Fibroblast of lung (primary cell): ENCODE results near the gene NAA35. TPM values are rescaled to one million over a fixed set of nuclear protein-coding genes. Genes with fewer than 3 reads are reported as not detected.

Experiments
- DNase-seq, 2 donors: peaks; one replicate each; pipeline versions ENCODE4 v3.0.0 to v3.0.0-alpha.2; 2010; ENCODE audit warnings: low read depth in 2 of 2
- H2AFZ ChIP-seq: 2 replicates; pipeline ENCODE4 v1.5.1; 2012; ENCODE audit warnings: low read length, control low read depth, inconsistent platforms
- H3K27ac ChIP-seq: 2 replicates; pipeline ENCODE4 v1.5.1; 2011; ENCODE audit warnings: low read length, control low read depth; ENCODE audit not compliant: insufficient read depth
- H3K27me3 ChIP-seq: 2 replicates; pipeline ENCODE4 v1.5.1; 2011; ENCODE audit warnings: mild to moderate bottlenecking, low read length; ENCODE audit not compliant: control insufficient read depth, insufficient read depth
- H3K36me3 ChIP-seq: 2 replicates; pipeline ENCODE4 v1.5.1; 2011; ENCODE audit warnings: low read length; ENCODE audit not compliant: control insufficient read depth, insufficient read depth
- H3K4me1 ChIP-seq: 2 replicates; pipeline ENCODE4 v1.5.1; 2011; ENCODE audit warnings: low read length; ENCODE audit not compliant: control insufficient read depth, insufficient read depth; ENCODE audit errors: extremely low read depth
- H3K4me2 ChIP-seq: 2 replicates; pipeline ENCODE4 v1.5.1; 2011; ENCODE audit warnings: low read length, control low read depth; ENCODE audit not compliant: insufficient read depth; ENCODE audit errors: extremely low read depth
- H3K4me3 ChIP-seq, 4 experiments: fragments of 200-600 bp in 1 of 4; sonication (generic) in 1 of 4; replicated peaks in 1 of 4; 2 replicates each; pipeline ENCODE4 v1.5.1; 2011 to 2016; ENCODE audit warnings: low read length in 4 of 4, low read depth in 3 of 4, mild to moderate bottlenecking in 3 of 4, control low read depth in 2 of 4, inconsistent platforms in 1 of 4, mixed read lengths in 1 of 4; ENCODE audit not compliant: insufficient read depth in 1 of 4; ENCODE audit errors: control extremely low read depth in 1 of 4
- H3K79me2 ChIP-seq: 2 replicates; pipeline ENCODE4 v1.5.1; 2012; ENCODE audit warnings: mild to moderate bottlenecking, low read length, inconsistent platforms; ENCODE audit not compliant: control insufficient read depth, insufficient read depth
- H3K9ac ChIP-seq: 2 replicates; pipeline ENCODE4 v1.5.1; 2011; ENCODE audit warnings: mild to moderate bottlenecking, low read length, control low read depth; ENCODE audit not compliant: insufficient read depth
- H3K9me3 ChIP-seq: 2 replicates; pipeline ENCODE4 v1.5.1; 2012; ENCODE audit warnings: low read depth, low read length; ENCODE audit not compliant: control insufficient read depth, insufficient read depth
- H4K20me1 ChIP-seq: 2 replicates; pipeline ENCODE4 v1.5.1; 2011; ENCODE audit warnings: low read length; ENCODE audit not compliant: control insufficient read depth, insufficient read depth; ENCODE audit errors: extremely low read depth
- EZH2 ChIP-seq: IDR thresholded peaks from 2 replicates; pipeline ENCODE4 v1.5.1; 2012; ENCODE audit warnings: low read length, control low read depth, mild to moderate bottlenecking; ENCODE audit errors: missing control alignments
- polyA plus RNA-seq, 2 donors: library from polyadenylated mRNA; depleted of rRNA in 1 of 2; stranded (reverse) in 1 of 2; unstranded in 1 of 2; fragments of >200 nt; gene quantifications; 2 replicates each; pipeline ENCODE4 v1.2.1, GENCODE V29; 2011 to 2012; ENCODE audit warnings: missing spikeins in 1 of 2
- total RNA-seq: library from RNA; depleted of rRNA; stranded (reverse); fragments of >200 nt; gene quantifications from 2 replicates; pipeline ENCODE4 v1.2.1, GENCODE V29; 2014
- TF ChIP-seq, protein P1 (sequence below), 2 donors: IDR thresholded peaks in 1 of 2; conservative IDR thresholded peaks in 1 of 2; 1 replicate in 1 of 2; 2 replicates in 1 of 2; pipeline ENCODE4 v1.5.1; 2011 to 2012; ENCODE audit warnings: low read length in 2 of 2, control low read depth in 1 of 2, inconsistent platforms in 1 of 2, low read depth in 1 of 2, mild to moderate bottlenecking in 1 of 2

The NAA35 gene
- total and polyA plus RNA-seq, 2 donors (not counting 1 experiment from before 2014, with no cell fraction given): 20.5 to 23.5 TPM

DNA sequence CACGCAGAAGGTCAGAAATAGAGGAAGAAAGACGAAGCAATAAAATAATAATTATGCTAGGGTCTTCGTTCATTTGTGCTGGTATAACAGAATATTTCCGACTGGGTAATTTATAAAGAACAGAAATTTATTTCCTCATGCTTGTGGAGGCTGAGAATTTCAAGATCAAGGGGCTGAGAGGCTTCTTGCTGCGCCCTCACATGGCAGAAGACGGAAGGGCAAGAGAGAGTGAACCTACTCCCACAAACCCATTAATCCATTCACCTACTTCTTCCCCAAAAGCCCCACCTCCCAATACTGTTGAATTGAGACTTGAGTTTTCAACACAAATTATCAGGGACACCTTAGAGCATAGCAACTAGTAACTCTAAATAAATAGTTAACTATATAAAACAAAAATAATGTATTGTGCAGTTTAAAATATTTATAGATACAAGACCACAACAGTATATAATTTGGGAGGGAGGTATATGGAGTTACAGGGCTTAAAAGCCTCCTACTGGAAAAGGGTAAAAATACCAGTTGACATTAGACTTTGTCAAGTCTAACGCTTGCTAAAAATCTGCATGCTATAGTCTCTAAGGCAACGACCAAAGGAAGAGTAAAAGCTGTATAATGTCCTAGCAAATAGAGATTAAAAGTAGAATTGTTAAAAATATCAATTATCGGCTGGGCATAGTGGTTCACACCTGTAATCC lies 40.3 kb upstream of the NAA35 start:
- Histone ChIP-seq H3K4me1 (no peaks in the 10 kb centered on the region), H2AFZ (no peak overlapping the region)

DNA sequence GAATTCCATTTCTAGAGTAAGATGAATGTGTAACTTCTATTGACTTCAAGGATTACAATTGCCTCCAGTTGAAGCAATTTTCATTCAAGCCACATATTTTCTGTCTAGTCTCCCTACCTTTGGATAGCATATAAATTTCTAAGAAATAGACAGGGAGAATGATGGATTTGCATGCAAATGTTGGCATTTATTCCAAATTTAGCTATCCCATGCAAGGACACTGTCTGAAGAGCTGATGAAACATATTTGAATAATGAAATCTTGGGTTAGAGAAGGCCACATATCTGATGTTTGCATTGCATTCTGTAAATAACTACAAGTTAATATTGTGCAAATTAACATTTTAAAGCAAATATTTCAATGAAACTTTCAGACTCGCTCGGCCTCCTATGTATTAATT lies 36.0 kb upstream of the NAA35 start:
- Histone ChIP-seq H3K36me3 (no peaks in the 10 kb centered on the region), H3K4me1 (no peaks in the 10 kb centered on the region)
- TF ChIP-seq, protein P1, sequence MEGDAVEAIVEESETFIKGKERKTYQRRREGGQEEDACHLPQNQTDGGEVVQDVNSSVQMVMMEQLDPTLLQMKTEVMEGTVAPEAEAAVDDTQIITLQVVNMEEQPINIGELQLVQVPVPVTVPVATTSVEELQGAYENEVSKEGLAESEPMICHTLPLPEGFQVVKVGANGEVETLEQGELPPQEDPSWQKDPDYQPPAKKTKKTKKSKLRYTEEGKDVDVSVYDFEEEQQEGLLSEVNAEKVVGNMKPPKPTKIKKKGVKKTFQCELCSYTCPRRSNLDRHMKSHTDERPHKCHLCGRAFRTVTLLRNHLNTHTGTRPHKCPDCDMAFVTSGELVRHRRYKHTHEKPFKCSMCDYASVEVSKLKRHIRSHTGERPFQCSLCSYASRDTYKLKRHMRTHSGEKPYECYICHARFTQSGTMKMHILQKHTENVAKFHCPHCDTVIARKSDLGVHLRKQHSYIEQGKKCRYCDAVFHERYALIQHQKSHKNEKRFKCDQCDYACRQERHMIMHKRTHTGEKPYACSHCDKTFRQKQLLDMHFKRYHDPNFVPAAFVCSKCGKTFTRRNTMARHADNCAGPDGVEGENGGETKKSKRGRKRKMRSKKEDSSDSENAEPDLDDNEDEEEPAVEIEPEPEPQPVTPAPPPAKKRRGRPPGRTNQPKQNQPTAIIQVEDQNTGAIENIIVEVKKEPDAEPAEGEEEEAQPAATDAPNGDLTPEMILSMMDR (conservative IDR thresholded peaks at IDR 0.05 in 1 of 2, IDR thresholded peaks at IDR 0.05 in 1 of 2; ENCODE audit: low read depth in 1 of 2, low read length in 2 of 2): no peak
- TF ChIP-seq EZH2: no peak

More for the DNA sequence above, 40.3 kb upstream of the NAA35 start:
- peak; percentile 15 to 47 for DNase-seq
- H3K27ac ChIP-seq: no peak overlapping the region
- no peaks in the 10 kb centered on the region for H4K20me1 ChIP-seq
- H3K4me2 ChIP-seq: no peak overlapping the region
- H3K27me3 ChIP-seq: no peaks in the 10 kb centered on the region
- TF ChIP-seq, protein P1 (conservative IDR thresholded peaks at IDR 0.05 in 1 of 2, IDR thresholded peaks at IDR 0.05 in 1 of 2; ENCODE audit: low read depth in 1 of 2, low read length in 2 of 2): peak; percentile 35 to 87
- no peak for TF ChIP-seq EZH2
- H3K9ac ChIP-seq: no peak overlapping the region
- H3K4me3 ChIP-seq: no peak overlapping the region
- H3K79me2 ChIP-seq: no peaks in the 10 kb centered on the region
- no peaks in the 10 kb centered on the region for H3K9me3 ChIP-seq
- H3K36me3 ChIP-seq: no peaks in the 10 kb centered on the region

DNA sequence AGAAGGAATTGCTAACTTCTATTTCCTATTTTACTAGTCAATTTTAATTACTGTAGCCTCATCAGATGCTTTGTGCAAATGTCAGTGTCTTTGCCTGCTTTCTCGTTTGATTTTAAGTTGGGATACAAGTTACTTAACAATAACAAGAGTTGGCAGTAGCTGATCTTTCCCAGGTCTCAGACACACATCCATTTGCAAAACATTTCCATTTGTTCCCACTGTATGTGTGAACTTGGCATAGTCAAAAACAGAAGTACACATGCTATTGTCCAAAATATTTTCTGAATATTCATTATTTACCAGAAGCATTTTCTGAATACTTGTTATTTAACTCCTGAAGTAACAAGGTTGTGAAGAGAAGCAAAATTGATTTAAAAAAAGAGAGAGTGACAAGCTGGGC lies 35.0 kb upstream of the NAA35 start:
- Histone ChIP-seq H3K9ac (no peak overlapping the region), H4K20me1 (no peaks in the 10 kb centered on the region), H3K4me2 (no peak overlapping the region), H3K9me3 (no peaks in the 10 kb centered on the region), H3K79me2 (no peaks in the 10 kb centered on the region), H2AFZ (no peak overlapping the region), H3K27me3 (no peaks in the 10 kb centered on the region), H3K27ac (no peak overlapping the region), H3K4me1 (no peaks in the 10 kb centered on the region), H3K36me3 (no peaks in the 10 kb centered on the region), H3K4me3 (no peak overlapping the region)
- no peak for DNase-seq
- TF ChIP-seq, protein P1 (conservative IDR thresholded peaks at IDR 0.05 in 1 of 2, IDR thresholded peaks at IDR 0.05 in 1 of 2; ENCODE audit: low read depth in 1 of 2, low read length in 2 of 2): no peak
- no peak for TF ChIP-seq EZH2

More for the DNA sequence above, 36.0 kb upstream of the NAA35 start:
- H2AFZ ChIP-seq: no peak overlapping the region
- no peaks in the 10 kb centered on the region for H3K79me2 ChIP-seq
- no peak overlapping the region for H3K4me2 ChIP-seq
- H3K9ac ChIP-seq: no peak overlapping the region
- no peak overlapping the region for H3K27ac ChIP-seq
- no peaks in the 10 kb centered on the region for H3K9me3 ChIP-seq
- no peaks in the 10 kb centered on the region for H4K20me1 ChIP-seq
- no peaks in the 10 kb centered on the region for H3K27me3 ChIP-seq
- H3K4me3 ChIP-seq: no peak overlapping the region
- no peak for DNase-seq
